GM23338 (cell line): Measurements from ENCODE around the gene MAP4. TPM values are rescaled to one million over a fixed set of nuclear protein-coding genes. Genes with fewer than 3 reads are reported as not detected.

ENCODE experiments used
- ATAC-seq: fragments of 200-7000 bp; cut with Tn5 transposase; 3 replicates; pipeline ENCODE4 v1.9.1; 2020
- DNase-seq: peaks from one replicate; pipeline ENCODE4 v3.0.0-alpha.2; 2015; ENCODE audit warnings: low spot score
- H2AFZ ChIP-seq: fragments of 200-600 bp; sonication (generic); 2 replicates; pipeline ENCODE4 v1.8.0; 2016; ENCODE audit warnings: antibody characterized with exemption, mild to moderate bottlenecking, moderate library complexity
- H3F3A ChIP-seq: fragments of 200-600 bp; sonication (generic); replicated peaks from 2 replicates; pipeline ENCODE4 v1.8.0; 2017; ENCODE audit warnings: antibody characterized with exemption, mixed run types, low read depth
- H3K27ac ChIP-seq: fragments of 200-600 bp; sonication (generic); 2 replicates; pipeline ENCODE4 v1.6.1; 2016; ENCODE audit warnings: low read depth
- H3K27me3 ChIP-seq: fragments of 200-600 bp; sonication (generic); 2 replicates; pipeline ENCODE4 v1.8.0; 2016; ENCODE audit warnings: mild to moderate bottlenecking, mixed run types, moderate library complexity; ENCODE audit not compliant: insufficient read depth
- H3K36me3 ChIP-seq: fragments of 200-600 bp; sonication (generic); 2 replicates; pipeline ENCODE4 v1.8.0; 2016; ENCODE audit warnings: mild to moderate bottlenecking; ENCODE audit not compliant: insufficient read depth
- H3K4me1 ChIP-seq: fragments of 200-600 bp; sonication (generic); 2 replicates; pipeline ENCODE4 v1.8.0; 2016; ENCODE audit warnings: mild to moderate bottlenecking, moderate library complexity; ENCODE audit not compliant: insufficient read depth
- H3K4me2 ChIP-seq: fragments of 200-600 bp; sonication (generic); 2 replicates; pipeline ENCODE4 v1.7.1; 2017; ENCODE audit warnings: mixed run types
- H3K4me3 ChIP-seq: fragments of 200-600 bp; sonication (generic); 2 replicates; pipeline ENCODE4 v1.6.1; 2016; ENCODE audit warnings: mixed run types
- H3K79me2 ChIP-seq: fragments of 200-600 bp; sonication (generic); replicated peaks from 2 replicates; pipeline ENCODE4 v1.8.0; 2017; ENCODE audit warnings: mild to moderate bottlenecking; ENCODE audit not compliant: insufficient read depth
- H3K9me2 ChIP-seq: fragments of 200-600 bp; sonication (generic); 2 replicates; pipeline ENCODE4 v1.8.0; 2017; ENCODE audit not compliant: insufficient read depth
- H4K20me1 ChIP-seq: fragments of 200-600 bp; sonication (generic); replicated peaks from 2 replicates; pipeline ENCODE4 v1.8.0; 2017; ENCODE audit warnings: mild to moderate bottlenecking; ENCODE audit not compliant: insufficient read depth
- H3K27ac Mint-ChIP-seq: 2 replicates; pipeline ENCODE4 v1.8.0; 2020; ENCODE audit warnings: inconsistent platforms, mild to moderate bottlenecking, moderate library complexity, mixed read lengths
- H3K27me3 Mint-ChIP-seq: 3 replicates; pipeline ENCODE4 v1.8.0; 2022; ENCODE audit warnings: low read depth, mild to moderate bottlenecking, moderate library complexity, mixed read lengths, inconsistent platforms; ENCODE audit not compliant: insufficient read depth, poor library complexity
- H3K36me3 Mint-ChIP-seq: 3 replicates; pipeline ENCODE4 v1.8.0; 2021; ENCODE audit warnings: low read depth, mild to moderate bottlenecking, inconsistent platforms, moderate library complexity, mixed read lengths
- H3K4me1 Mint-ChIP-seq: 3 replicates; pipeline ENCODE4 v1.8.0; 2020; ENCODE audit warnings: mild to moderate bottlenecking, inconsistent platforms, mixed read lengths
- H3K4me3 Mint-ChIP-seq: 3 replicates; pipeline ENCODE4 v1.8.0; 2021; ENCODE audit warnings: moderate library complexity, mild to moderate bottlenecking, inconsistent platforms, mixed read lengths
- H3K9me3 Mint-ChIP-seq: 3 replicates; pipeline ENCODE4 v1.8.0; 2020; ENCODE audit warnings: moderate library complexity, mild to moderate bottlenecking, inconsistent platforms, mixed read lengths
- CREB1 ChIP-seq: fragments of 250-450 bp; sonication (Bioruptor Pico); IDR thresholded peaks from 2 replicates; pipeline ENCODE4 v1.5.0; 2020; ENCODE audit warnings: low read depth, mild to moderate bottlenecking, moderate library complexity
- EZH2 ChIP-seq: fragments of 200-600 bp; sonication (generic); IDR thresholded peaks from one replicate; pipeline ENCODE4 v1.8.0; 2017; ENCODE audit warnings: antibody characterized with exemption, mild to moderate bottlenecking, low read depth; ENCODE audit not compliant: unreplicated experiment
- STAT1 ChIP-seq: IDR thresholded peaks from one replicate; pipeline ENCODE4 v1.6.1; 2016; ENCODE audit warnings: antibody characterized with exemption; ENCODE audit not compliant: unreplicated experiment
- ZNF114 ChIP-seq: fragments of 250-450 bp; sonication (Bioruptor Pico); IDR thresholded peaks from 2 replicates; pipeline ENCODE4 v1.5.0; 2020; ENCODE audit warnings: mild to moderate bottlenecking, moderate library complexity
- long read RNA-seq: library from polyadenylated mRNA; unstranded; transcript quantifications from one replicate; pipeline ENCODE4 v2.0.0, GENCODE V29; 2020; ENCODE audit not compliant: unreplicated experiment
- polyA plus RNA-seq: library from polyadenylated mRNA; unstranded; fragments of >200 nt; fragmentation: Nextera tagmentation; extraction: Ambion mirVana; gene quantifications from 2 replicates; pipeline ENCODE4 v1.2.1, GENCODE V29; 2016
- total RNA-seq: library from RNA; depleted of rRNA; stranded (reverse); fragments of >200 nt; shearing (Covaris generic); gene quantifications from 2 replicates; pipeline ENCODE4 v1.2.3, GENCODE V29; 2014; rRNA removed
- TF ChIP-seq, protein P1 (sequence below): fragments of 250-450 bp; sonication (Bioruptor Pico); IDR thresholded peaks from 2 replicates; pipeline ENCODE4 v1.5.0; 2020; ENCODE audit warnings: mild to moderate bottlenecking, moderate library complexity
- TF ChIP-seq, protein P2 (sequence below): IDR thresholded peaks from one replicate; pipeline ENCODE4 v1.6.1; 2018; ENCODE audit warnings: antibody characterized with exemption; ENCODE audit not compliant: unreplicated experiment

The MAP4 gene, protein sequence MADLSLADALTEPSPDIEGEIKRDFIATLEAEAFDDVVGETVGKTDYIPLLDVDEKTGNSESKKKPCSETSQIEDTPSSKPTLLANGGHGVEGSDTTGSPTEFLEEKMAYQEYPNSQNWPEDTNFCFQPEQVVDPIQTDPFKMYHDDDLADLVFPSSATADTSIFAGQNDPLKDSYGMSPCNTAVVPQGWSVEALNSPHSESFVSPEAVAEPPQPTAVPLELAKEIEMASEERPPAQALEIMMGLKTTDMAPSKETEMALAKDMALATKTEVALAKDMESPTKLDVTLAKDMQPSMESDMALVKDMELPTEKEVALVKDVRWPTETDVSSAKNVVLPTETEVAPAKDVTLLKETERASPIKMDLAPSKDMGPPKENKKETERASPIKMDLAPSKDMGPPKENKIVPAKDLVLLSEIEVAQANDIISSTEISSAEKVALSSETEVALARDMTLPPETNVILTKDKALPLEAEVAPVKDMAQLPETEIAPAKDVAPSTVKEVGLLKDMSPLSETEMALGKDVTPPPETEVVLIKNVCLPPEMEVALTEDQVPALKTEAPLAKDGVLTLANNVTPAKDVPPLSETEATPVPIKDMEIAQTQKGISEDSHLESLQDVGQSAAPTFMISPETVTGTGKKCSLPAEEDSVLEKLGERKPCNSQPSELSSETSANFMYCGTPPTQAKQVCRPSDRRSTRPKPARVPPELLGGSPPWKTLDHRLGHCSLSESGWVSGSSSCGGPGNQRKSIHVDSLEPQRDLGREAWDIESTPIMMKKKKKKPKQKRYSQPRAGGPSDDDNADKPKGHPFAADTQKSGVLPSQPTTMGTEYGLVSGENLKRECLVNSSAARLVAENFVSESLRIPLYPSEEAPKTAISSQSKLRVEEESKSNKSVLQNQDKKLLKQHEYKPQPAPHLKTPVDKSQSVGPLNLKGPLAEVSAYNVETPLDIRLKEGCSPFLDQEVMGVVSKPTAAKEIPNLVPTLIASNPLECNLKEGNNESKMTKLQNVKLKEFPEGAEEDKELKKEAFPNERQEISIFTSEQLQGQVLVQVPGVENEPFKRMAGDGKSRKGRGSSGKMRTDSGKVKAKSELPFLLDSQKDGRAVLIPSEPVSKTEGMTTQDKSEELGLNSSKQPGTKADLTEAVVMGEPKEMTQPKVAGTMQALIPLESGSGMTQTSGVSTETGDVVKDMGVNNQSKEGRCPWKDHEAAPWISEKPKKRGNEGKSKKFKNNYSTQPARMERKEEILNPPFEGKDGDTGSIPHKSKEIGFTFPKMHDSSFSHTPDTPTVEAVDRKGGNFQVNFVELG (N-terminal part only)
- total RNA-seq: 103 and 108 TPM in 2 replicates
- polyA plus RNA-seq: 102 and 113 TPM in 2 replicates
- long read RNA-seq, partial matches to known transcripts: 31 of 58 reads
- long read RNA-seq, other reads (novel, unspliced or antisense): 26 of 58 reads

DNA sequence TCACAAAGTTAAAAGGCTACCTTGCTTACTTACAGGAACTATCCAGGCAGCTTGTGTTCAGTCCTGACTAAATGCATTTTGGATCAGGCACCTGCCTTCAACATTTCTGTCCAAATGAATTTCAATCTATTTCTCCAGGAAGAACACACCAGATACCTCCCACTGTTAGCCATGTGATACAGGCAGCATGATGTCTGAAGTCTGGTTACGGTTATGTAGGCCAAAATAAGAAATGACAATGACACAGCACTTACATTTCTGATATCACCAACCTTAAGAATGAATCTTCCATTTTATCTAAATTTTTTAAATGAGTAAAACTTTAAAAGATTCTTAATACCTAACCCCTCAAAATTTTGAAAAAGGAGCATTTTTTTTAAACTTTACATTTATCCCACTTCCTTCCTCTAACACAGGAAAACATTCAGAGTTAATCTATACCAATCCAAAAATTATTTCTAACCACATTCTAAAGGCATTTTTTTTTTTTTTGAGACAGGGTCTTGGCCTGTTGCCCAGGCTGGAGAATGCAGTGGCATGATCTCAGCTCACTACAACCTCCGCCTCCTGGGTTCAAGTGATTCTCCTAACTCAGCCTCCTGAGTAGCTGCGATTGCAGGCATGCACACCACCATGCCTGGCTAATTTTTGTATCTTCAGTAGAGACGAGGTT is at the start of gene MAP4:
Gene MAP4 (minus strand): TSS at position 116 of the 673 bp plus-strand sequence. CDS start 17,556 bp downstream, outside the sequence.
- Mint-ChIP-seq H3K36me3 (peaks cover 16% of the 10 kb centered on the region; the same call in 2 of the 3 replicates), H3K4me3 (no peak within 1 kb of the TSS), H3K4me1 (peaks cover 43% of the 10 kb centered on the region), H3K9me3 (0 out of 3 replicates have a peak, but pooled peaks cover 2% of the 10 kb centered on the region), H3K27me3 (peaks cover 9% of the 10 kb centered on the region), H3K27ac (peak within 1 kb of the TSS; percentile 82)
- ATAC-seq: no peak
- no peaks in the 10 kb centered on the region for H3K9me2 ChIP-seq
- peaks cover 7% of the 10 kb centered on the region for H4K20me1 ChIP-seq
- peak within 1 kb of the TSS; percentile 24 for H3K4me2 ChIP-seq
- peak within 1 kb of the TSS; percentile 11 for H3K27ac ChIP-seq
- TF ChIP-seq ZNF114 (no peak), CREB1 (no peak), EZH2 (no peak), STAT1 (no peak)
- TF ChIP-seq, protein P1, sequence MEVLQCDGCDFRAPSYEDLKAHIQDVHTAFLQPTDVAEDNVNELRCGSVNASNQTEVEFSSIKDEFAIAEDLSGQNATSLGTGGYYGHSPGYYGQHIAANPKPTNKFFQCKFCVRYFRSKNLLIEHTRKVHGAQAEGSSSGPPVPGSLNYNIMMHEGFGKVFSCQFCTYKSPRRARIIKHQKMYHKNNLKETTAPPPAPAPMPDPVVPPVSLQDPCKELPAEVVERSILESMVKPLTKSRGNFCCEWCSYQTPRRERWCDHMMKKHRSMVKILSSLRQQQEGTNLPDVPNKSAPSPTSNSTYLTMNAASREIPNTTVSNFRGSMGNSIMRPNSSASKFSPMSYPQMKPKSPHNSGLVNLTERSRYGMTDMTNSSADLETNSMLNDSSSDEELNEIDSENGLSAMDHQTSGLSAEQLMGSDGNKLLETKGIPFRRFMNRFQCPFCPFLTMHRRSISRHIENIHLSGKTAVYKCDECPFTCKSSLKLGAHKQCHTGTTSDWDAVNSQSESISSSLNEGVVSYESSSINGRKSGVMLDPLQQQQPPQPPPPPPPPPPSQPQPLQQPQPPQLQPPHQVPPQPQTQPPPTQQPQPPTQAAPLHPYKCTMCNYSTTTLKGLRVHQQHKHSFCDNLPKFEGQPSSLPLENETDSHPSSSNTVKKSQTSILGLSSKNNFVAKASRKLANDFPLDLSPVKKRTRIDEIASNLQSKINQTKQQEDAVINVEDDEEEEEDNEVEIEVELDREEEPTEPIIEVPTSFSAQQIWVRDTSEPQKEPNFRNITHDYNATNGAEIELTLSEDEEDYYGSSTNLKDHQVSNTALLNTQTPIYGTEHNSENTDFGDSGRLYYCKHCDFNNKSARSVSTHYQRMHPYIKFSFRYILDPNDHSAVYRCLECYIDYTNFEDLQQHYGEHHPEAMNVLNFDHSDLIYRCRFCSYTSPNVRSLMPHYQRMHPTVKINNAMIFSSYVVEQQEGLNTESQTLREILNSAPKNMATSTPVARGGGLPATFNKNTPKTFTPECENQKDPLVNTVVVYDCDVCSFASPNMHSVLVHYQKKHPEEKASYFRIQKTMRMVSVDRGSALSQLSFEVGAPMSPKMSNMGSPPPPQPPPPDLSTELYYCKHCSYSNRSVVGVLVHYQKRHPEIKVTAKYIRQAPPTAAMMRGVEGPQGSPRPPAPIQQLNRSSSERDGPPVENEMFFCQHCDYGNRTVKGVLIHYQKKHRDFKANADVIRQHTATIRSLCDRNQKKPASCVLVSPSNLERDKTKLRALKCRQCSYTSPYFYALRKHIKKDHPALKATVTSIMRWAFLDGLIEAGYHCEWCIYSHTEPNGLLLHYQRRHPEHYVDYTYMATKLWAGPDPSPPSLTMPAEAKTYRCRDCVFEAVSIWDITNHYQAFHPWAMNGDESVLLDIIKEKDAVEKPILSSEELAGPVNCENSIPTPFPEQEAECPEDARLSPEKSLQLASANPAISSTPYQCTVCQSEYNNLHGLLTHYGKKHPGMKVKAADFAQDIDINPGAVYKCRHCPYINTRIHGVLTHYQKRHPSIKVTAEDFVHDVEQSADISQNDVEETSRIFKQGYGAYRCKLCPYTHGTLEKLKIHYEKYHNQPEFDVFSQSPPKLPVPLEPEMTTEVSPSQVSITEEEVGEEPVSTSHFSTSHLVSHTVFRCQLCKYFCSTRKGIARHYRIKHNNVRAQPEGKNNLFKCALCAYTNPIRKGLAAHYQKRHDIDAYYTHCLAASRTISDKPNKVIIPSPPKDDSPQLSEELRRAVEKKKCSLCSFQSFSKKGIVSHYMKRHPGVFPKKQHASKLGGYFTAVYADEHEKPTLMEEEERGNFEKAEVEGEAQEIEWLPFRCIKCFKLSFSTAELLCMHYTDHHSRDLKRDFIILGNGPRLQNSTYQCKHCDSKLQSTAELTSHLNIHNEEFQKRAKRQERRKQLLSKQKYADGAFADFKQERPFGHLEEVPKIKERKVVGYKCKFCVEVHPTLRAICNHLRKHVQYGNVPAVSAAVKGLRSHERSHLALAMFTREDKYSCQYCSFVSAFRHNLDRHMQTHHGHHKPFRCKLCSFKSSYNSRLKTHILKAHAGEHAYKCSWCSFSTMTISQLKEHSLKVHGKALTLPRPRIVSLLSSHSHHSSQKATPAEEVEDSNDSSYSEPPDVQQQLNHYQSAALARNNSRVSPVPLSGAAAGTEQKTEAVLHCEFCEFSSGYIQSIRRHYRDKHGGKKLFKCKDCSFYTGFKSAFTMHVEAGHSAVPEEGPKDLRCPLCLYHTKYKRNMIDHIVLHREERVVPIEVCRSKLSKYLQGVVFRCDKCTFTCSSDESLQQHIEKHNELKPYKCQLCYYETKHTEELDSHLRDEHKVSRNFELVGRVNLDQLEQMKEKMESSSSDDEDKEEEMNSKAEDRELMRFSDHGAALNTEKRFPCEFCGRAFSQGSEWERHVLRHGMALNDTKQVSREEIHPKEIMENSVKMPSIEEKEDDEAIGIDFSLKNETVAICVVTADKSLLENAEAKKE (CRISPR knock-in tag): no peak
- TF ChIP-seq, protein P2, sequence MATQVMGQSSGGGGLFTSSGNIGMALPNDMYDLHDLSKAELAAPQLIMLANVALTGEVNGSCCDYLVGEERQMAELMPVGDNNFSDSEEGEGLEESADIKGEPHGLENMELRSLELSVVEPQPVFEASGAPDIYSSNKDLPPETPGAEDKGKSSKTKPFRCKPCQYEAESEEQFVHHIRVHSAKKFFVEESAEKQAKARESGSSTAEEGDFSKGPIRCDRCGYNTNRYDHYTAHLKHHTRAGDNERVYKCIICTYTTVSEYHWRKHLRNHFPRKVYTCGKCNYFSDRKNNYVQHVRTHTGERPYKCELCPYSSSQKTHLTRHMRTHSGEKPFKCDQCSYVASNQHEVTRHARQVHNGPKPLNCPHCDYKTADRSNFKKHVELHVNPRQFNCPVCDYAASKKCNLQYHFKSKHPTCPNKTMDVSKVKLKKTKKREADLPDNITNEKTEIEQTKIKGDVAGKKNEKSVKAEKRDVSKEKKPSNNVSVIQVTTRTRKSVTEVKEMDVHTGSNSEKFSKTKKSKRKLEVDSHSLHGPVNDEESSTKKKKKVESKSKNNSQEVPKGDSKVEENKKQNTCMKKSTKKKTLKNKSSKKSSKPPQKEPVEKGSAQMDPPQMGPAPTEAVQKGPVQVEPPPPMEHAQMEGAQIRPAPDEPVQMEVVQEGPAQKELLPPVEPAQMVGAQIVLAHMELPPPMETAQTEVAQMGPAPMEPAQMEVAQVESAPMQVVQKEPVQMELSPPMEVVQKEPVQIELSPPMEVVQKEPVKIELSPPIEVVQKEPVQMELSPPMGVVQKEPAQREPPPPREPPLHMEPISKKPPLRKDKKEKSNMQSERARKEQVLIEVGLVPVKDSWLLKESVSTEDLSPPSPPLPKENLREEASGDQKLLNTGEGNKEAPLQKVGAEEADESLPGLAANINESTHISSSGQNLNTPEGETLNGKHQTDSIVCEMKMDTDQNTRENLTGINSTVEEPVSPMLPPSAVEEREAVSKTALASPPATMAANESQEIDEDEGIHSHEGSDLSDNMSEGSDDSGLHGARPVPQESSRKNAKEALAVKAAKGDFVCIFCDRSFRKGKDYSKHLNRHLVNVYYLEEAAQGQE: no peak
- no peaks in the 10 kb centered on the region; the same call in 1 of the 2 replicates for H3F3A ChIP-seq
- H3K27me3 ChIP-seq: no peaks in the 10 kb centered on the region
- H3K4me3 ChIP-seq: no peak within 1 kb of the TSS
- peaks cover 36% of the 10 kb centered on the region for H3K4me1 ChIP-seq
- H3K36me3 ChIP-seq: no peaks in the 10 kb centered on the region
- H3K79me2 ChIP-seq: peaks cover 90% of the 10 kb centered on the region
- no peak within 1 kb of the TSS for H2AFZ ChIP-seq
- DNase-seq: no peak
